ENCODE results near the gene LAMP2.
A peak's percentile ranks its signal among the peaks of the same experiment; 100 is the strongest.
"Not testable (repeated sequence)": the region's sequence is repeated elsewhere in the genome, so short reads cannot be mapped to it uniquely, and the experiment has no call there.

The LAMP2 gene

DNA sequence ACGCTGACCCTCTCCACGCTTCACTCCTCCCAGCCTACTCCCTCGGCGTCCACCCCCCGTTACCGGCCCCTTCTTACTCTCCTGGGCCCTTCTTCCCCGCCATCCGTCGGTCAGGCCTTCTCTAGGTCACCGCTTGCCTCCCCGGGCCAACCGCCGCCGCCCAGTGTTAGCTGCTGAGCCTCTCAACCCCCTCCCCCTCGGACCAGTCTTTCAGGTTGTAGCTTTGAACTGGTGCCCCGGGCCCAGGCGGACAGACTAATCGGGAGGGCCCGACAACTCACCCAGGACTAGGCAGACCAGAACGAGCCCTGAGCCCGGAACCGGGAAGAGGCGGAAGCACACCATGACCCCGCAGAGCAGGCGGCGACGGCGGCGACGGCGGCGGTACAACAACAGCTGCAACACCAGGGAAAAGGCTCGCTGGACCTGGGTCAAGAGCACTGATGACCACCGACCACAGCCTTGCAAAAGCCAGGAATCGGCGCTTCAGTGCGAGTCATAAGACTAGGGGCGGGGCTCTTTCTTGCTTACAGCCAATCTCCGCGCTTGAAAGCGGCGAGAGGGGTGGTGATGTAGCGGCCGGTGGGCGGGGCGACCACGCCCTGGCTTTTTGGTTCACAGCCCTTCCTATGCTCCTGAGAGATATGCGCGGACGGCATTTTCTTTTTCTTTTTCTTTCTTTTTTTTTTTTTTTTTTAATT, at the start of gene LAMP2:
Gene LAMP2, minus strand, starts transcription at position 472 of the 701 bp plus-strand sequence. Its CDS starts 127 bp downstream, at position 345.
- peak; percentile 87 for DNase-seq

DNA sequence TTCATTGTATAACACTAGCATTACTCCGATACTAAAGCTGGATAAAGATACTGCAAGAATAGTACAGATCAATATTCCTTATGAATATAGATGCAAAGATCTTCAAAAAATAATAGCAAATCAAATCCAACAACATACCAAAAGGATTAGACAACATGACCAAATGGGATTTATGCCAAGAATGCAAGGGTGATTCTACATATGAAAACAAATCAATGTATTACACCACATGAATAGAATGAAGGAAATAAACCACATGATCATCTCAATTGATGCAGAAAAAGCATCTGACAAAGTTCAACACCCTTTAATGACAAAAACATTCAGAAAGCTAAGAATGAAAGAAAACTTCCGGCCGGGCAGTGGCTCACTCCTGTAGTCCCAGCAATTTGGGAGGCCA, 48.8 kb upstream of the LAMP2 start:
- DNase-seq, result no peak

DNA sequence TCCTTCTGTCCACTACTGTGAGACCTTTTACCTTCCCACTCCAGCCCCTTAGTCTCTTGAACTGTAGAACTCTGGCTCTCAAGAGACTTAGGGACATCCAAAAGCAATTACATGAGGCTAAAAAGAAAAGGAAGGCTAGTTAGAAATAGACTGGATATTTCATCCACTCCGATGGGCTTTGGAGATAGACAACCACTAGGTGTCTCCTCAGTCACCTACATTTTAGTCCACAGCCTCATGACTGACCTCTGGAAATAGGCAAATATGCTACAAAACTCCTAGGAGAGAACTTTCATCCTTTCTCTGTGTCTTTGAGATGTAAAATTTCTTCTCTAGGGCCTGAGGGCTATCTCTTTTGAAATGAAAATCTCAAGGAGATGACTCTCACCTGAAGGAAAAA, 45.1 kb upstream of the LAMP2 start:
- no peak for DNase-seq

DNA sequence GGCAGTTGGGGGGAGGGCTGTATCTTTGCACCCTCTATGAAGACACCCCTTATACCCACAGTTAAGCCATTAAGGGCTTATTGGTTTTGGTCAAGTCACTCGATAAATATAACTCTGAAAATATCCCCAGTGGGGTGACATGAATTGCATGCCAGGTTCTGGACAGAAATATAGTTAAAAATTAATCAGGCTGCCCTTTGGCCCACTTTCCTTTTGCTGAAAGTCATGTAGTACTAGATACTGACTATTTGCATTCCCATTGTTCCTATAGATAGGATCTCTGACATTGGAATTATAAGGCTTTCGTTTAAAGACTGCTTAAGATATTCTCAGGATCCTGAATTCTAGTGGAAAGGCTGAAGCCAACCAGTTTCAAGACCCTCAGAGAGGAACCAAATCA, 43.5 kb upstream of the LAMP2 start:
- DNase-seq, result no peak

DNA sequence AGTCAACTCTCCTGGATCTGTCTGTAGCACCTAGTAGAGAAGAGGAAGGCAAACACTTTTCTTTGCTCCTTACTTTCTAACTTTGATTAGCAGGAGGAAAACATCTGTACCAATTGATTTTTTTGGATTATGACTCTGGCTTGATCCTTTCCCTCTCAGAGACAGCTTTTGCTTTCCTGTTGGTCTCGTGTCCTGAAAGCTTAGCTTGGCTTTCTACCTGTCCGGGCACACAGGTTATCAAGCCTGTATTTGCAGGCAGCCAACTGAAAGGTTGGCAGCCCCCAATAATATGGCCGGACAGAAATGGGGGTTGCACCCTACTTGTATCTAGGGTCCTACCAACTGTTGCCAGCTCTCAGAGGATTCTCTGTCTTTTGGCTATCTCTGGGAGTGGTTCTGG, 43.1 kb upstream of the LAMP2 start:
- no peak for DNase-seq

DNA sequence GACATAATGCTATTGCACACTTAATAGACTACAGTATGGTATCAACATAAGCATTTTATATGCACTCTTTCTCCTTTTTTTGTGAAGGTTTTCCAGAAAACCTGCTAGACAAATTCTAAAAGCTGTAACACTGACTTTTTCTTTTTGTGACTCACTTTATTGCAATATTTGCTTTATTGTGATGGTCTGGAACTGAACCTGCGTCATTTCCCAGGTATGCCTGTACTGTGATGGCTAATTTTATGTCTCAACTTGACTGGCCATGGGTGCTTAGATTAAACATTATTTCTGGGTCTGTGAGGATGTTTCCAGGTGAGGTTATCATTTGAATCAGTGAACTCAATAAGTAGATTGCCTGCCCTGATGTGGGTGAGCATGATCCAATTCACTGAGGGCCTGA, 35.5 kb upstream of the LAMP2 start:
- DNase-seq, result no peak

DNA sequence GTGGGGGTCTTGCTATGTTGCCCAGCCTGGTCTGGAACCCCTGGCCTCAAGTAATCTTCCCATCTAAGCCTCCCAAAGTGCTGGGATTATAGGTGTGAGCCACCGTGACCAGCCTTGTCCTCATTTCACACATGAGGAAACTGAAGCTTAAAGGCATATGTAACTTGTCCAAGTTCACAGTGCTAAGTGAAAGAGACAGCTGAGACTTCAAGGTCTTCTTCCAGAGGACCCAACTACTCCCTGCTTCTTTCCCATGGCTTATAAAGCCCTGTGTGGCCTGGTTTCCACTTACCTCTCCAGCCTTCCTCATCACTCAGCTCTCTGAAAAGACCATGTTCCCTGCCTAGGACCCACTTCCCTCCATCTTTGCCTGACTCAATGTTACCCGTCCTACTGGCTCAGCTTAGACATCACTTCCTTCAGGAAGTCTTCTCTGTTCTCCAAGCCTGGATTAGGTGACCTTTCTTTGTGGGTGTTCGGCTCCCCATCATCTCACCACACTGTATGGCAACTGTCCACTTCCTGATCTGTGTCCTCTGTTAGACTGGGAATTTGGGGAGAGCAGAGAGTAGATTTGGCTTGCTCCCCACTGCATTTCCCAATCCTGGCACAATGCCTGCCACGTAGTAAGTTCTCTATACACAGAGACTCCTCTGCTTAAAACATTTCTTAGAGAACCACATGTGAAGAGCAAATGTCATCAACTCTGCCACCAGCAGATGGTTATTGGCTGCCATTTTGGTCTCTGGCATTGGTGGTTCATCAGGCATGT, 30.4 kb upstream of the LAMP2 start:
- DNase-seq, result no peak

DNA sequence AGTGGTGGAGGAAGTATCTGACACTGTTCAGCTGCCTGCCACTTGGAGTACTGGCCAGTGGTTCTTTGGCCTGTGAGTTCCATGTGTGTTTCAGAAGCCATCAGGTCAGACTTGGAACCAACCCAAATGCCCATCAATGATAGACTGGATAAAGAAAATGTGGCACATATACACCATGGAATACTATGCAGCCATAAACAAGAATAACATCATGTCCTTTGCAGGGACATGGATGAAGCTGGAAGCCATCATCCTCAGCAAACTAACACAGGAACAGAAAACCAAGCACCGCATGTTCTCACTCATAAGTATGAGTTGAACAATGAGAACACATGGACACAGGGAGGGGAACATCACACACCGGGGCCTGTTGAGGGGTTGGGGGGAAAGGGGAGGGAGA, 21.0 kb upstream of the LAMP2 start:
- DNase-seq, result not testable (repeated sequence)

DNA sequence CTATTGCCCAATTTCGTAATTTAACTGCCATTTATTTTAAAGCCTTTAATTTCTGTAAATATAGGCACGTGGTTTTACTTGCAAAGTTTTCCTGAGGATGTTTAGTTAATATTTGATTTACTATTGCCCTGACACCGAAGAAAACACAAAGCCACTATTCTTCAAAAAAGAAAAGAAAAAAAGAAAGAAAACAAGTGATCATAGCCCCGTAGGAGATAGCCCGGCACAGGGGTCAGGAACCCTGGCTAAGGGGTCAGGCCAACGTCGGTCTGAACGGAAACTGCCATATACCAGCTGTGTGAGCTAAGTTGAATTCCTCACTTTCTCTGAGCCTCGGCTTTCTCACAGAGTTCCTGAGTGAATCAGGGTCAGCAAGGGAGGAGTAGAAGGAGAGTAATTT, 17.7 kb upstream of the LAMP2 start:
- DNase-seq, result no peak

DNA sequence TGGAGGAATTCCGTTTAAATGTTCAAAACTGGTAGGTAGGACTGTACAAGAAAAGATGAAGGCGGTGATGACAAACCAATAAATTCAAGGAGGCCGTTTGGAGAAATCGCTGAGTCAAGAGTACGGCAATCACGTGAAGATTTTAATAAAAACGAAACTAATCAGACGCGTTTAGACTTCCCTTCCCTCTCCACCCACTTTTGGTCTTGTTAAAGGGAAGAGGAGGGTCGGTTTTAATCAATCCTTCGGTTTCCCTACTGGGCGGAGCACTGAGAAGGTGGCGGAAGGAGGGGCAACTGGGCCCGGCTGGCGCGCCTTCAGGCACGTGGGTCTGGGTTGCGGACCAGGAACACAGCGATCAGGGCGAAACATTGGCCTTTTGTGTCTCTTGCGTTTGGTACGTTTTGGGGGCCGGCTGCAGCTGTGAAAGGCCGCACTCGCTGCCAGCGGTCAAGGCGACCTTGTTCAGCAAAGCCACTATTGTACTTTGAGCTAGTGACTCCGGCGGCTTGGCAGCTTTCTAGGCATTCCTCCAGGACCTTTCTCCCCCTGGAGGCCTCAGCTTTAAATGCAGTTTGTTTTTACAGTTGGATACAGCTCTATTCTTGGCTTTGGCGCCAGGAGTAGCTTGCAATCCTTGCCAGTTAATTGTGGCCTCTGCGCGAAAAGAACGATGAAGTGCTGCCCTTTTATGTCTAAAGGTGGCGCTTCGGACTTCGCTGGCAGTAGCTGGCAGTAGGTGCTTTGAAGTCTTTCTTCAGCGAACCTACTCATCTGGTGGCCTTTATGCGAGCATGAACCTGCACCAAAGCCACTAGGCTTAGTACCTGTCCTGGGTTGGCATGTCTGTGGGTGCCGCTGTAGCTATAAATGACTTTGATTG, 16.8 kb upstream of the LAMP2 start:
- peak; percentile 83 for DNase-seq

DNA sequence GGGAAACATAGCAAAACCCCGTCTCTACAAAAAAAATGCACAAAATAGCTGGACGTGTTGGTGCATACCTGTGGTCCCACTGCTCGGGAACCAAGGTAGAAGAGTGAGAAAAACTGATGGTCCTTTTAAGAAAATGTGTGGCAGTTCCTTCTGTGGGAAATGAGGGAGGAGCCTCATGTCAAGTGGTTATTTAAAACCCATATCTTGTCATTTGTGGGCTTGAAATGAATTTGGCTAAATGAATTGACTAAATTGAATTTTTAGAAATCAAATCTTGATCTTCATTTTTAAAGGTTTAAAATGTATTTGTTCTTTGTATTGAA, 16.2 kb upstream of the LAMP2 start:
- no peak for DNase-seq

DNA sequence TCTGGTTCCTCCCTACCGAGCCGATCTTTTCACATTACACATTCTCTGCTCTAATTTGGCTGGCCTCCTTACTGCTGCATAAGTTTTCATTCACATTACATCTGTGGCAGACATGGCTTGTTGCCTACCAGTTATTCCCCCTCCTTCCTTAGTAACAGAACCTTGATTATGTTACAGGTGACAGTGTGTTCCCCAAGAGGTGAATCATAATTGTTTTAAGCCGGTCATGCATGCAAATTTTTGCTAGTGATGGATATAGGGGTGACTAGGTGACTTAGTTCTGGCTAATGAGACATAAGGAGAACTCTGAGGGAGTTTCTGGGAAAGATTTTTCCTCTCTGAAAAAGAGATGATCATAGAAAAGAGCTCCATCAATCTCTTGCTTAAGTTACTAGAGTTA, 8.4 kb upstream of the LAMP2 start:
- no peak for DNase-seq

DNA sequence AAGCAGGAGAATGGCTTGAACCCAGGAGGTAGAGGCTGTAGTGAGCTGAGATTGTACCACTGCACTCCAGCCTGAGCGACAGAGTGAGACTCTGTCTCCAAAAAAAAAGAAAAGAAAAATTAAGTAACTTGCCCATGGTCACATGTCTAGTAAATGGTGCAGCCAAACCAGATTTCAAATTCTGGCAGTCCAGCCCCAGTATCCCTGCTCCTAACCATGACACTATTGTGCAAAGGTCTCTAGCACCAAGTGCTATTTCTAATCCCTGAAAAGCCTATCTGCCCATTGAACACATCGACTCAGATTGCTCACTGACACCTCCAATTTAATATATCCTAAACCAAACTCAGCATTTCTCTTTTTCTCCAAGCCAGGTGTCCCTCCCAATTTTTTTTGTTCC, 7.6 kb upstream of the LAMP2 start:
- no peak for DNase-seq

DNA sequence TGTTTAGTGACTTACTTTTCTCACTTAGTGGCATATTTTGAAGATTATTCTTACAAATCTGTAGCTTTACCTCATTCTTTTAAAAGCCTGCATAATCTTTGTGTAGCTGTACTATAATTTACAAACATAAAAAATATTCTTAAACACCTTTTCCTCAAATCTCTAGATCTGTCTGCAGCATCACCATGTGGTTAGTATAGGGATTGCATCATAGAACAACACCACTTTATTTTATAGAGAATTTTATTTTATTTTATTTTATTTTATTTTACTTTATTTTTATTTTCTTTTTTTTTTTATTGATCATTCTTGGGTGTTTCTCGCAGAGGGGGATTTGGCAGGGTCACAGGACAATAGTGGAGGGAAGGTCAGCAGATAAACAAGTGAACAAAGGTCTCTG, 6.4 kb upstream of the LAMP2 start:
- not testable (repeated sequence) for DNase-seq

DNA sequence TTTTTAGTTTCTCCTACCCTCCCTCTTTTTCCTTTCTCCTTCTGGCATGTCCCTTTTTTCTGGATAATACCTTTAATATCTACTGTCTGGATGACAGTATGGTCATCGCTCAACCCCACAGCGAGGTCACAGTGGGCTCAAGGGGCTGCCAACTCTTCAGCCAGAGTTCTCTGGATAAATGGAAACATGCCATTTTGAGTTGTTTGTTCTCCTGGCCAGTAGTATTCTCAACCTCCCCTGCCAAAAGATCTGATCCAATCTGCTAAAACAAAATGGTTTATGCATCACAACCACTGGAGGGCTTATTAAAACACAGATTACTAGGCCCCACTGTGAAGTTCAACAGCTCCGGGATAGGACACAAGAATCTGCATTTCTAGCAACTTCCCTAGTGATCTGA, 5.0 kb upstream of the LAMP2 start:
- DNase-seq, result no peak

DNA sequence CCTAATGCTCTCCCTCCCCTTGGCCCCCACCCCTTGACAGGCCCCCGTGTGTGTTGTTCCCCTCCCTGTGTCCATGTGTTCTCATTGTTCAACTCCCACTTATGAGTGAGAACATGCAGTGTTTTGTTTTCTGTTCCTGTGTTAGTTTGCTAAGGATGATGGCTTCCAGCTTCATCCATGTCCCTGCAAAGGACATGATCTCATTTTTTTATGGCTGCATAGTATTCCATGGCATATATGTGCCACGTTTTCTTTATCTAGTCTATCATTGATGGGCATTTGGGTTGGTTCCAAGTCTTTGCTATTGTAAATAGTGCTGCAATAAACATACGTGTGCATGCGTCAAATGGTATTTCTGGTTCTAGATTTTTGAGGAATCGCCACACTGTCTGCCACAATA, 561 bp upstream of the LAMP2 start:
- not testable (repeated sequence) for DNase-seq

DNA sequence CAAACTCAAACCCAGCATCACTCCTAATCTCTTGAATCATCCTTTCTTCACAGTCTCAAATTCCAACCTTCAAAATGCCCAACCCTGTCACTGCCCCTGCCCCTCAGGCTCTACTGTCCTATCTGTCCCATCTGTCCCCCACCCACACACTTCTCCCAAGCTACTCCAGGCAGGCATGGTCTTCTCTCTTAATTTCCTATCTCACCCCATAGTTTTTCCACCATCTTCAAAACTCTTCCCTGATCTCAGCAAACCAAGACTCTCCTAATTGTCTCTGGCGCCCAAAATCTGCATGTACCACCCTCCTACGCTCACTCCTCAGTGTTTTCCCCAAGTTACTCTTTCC, 644 bp downstream of the LAMP2 start:
- DNase-seq, result no peak

DNA sequence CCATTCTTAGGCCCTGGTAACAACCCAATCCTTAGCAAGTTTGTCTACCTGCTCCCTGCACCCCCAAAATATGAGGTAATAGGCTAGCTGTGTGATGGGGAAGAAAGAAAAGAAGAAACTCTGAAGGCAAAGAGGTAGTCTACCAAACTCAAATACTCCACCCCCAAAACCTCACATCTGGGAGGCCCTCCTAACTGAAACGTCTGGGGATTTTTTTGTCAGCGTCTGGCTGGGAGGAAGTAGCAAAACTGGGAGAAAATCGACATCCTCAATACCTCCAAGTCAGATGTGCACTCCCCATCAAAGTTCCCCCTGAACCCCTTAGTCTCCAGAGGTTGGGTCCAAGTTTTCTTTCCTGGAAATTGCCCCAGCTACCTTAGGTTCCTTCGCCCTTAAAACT, 1.0 kb downstream of the LAMP2 start:
- DNase-seq, result no peak

DNA sequence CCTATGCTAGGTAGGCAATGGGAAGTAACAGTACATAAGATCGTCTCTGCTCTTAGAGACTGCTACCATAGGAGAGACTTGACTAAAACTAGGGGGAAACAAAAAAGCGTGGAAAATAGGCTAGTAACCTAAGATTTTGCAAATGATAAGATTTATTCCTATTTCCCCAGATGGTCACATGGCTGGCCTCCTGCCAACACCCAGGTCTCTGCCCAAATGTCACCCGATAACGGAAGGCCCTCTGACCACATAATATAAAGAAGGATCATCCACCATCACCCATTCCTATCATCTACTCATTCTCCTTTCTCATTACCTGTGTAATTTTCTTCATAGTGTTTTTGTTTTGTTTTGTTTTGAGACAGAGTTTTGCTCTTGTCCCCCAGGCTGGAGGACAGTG, 4.7 kb downstream of the LAMP2 start:
- DNase-seq, result no peak

DNA sequence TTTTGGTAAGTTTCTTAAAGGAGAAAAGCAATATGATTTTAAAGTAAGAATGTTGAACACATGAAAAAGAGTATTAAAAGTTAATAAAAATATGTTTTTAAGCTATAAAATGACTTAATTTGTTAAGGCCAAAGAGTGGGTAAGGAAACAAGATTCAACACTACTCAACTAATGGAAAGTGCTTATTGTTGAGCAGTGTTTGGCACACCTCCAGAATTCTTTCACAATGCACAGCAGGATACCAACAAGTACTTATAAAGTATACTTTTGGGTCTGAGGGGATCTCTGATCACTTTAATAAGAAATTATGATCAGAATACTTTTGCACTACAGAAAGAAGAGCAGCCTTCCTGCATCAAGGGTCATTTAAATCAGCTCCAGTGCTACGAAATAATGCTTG, 5.9 kb downstream of the LAMP2 start:
- DNase-seq, result no peak

DNA sequence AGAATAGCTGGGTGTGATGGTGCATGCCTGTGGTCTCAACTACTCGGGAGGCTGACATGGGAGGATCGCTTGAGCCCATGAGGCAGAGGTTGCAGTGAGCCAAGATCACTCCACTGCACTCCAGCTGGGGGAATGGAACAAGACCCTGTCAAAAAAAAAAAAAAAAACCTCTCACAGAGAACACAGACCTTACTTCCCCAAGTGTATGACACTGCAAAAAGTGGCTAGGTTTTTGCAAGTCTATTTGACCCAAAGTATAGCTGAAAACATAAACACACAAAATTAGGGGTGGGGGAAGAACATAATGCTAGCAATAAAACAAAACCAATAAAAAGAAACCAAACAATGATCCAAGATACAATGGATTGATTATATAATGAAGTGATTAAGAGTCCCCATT, 6.7 kb downstream of the LAMP2 start:
- no peak for DNase-seq

DNA sequence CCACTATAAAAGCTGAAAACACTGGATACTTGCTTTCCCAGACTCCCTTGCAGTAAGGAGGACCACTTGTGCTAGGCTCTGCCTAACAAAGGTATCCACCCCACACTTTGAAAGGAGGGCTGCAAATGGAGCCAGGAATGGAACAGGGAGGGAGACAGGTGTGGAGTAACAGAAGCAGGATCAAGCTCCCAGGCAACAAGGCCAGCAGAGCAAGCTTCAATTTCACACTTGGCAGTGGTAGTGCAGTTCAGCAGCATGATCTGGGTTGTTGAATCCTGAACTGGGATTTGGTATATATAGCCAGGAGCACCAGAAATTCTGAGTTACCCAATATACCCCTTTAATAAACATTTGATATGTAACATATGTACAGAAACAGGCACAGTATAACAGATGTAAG, 9.8 kb downstream of the LAMP2 start:
- DNase-seq, result no peak

DNA sequence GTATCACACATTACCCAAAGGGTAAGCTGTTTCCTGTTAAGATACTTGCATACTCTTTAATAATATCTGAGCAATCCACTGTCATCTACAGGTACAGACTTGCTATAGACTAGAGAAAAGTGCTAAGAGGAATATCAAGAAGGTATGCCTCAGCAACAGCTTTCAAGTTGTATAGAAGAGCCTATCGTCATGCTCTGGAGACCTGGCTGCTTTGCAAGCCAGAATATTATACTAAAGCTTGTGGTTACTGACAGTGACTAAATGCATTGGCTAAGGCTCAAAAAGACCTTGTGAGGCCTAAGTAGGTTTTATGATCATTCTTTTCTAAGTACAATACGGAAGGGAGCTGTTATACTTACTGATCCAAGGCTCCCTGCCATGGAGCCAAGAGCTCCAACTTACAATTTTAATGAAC, 11.3 kb downstream of the LAMP2 start:
- no peak for DNase-seq

DNA sequence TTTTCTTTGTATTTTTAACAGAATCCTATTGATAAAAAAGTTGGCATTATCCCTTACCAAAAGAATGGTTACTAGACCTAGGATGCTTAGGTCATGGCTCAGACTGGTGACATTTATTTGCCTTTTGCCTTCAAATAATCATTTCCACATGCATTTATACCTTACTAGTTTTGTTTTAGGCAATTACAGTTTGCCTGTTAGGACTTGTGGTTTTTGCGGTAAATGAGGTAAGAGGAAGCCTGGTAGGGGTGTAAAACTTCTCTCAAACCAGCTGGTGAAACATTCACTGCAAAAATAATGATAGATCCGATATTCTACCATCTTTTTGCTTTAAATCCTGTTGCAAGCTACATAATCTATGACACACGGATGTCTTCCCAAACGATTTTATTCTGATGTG, 12.1 kb downstream of the LAMP2 start:
- DNase-seq, result no peak

Measured in activated CD8-positive, alpha-beta memory T cell treated with anti-CD3 and anti-CD28 coated beads for 24 hours (primary cell).